Smooth muscle cell (in vitro differentiated cells): Measurements from ENCODE around the gene ALKBH5. TPM values are rescaled to one million over a fixed set of nuclear protein-coding genes. Genes with fewer than 3 reads are reported as not detected.

Experiments
- DNase-seq: peaks from one replicate; lab custom pipeline; 2025; ENCODE audit not compliant: unreplicated experiment; lab: John Stamatoyannopoulos, UW
- H2AFZ ChIP-seq: fragments of 200-600 bp; sonication (generic); 2 replicates; pipeline ENCODE4 v1.6.0; 2016; ENCODE audit warnings: antibody characterized with exemption, low read depth, mild to moderate bottlenecking
- H3F3A ChIP-seq: fragments of 200-600 bp; sonication (generic); 2 replicates; pipeline ENCODE4 v1.6.0; 2017; ENCODE audit warnings: antibody characterized with exemption, low read depth
- H3K27ac ChIP-seq: fragments of 200-600 bp; sonication (generic); 2 replicates; pipeline ENCODE4 v1.5.1; 2016; ENCODE audit warnings: low read depth, mild to moderate bottlenecking
- H3K27me3 ChIP-seq: fragments of 200-600 bp; sonication (generic); 2 replicates; pipeline ENCODE4 v1.6.1; 2016; ENCODE audit warnings: low read depth, mild to moderate bottlenecking
- H3K36me3 ChIP-seq: fragments of 200-600 bp; sonication (generic); 2 replicates; pipeline ENCODE4 v1.5.1; 2016; ENCODE audit warnings: low read depth
- H3K4me1 ChIP-seq: fragments of 200-600 bp; sonication (generic); 2 replicates; pipeline ENCODE4 v1.5.1; 2016; ENCODE audit warnings: low read depth
- H3K4me2 ChIP-seq: fragments of 200-600 bp; sonication (generic); 2 replicates; pipeline ENCODE4 v1.6.0; 2016; ENCODE audit warnings: mild to moderate bottlenecking
- H3K4me3 ChIP-seq: fragments of 200-600 bp; sonication (generic); 2 replicates; pipeline ENCODE4 v1.5.1; 2016; ENCODE audit warnings: mild to moderate bottlenecking
- H3K79me2 ChIP-seq: fragments of 200-600 bp; sonication (generic); 2 replicates; pipeline ENCODE4 v1.6.0; 2016; ENCODE audit warnings: low read depth, mild to moderate bottlenecking
- H3K9ac ChIP-seq: fragments of 200-600 bp; sonication (generic); 2 replicates; pipeline ENCODE4 v1.6.0; 2016; ENCODE audit warnings: low read depth
- H3K9me3 ChIP-seq: fragments of 200-600 bp; sonication (generic); replicated peaks from 2 replicates; pipeline ENCODE4 v1.5.1; 2016; ENCODE audit warnings: low read depth
- H4K20me1 ChIP-seq: fragments of 200-600 bp; sonication (generic); 2 replicates; pipeline ENCODE4 v1.6.0; 2016; ENCODE audit warnings: low read depth
- WGBS: methylation state at CpG from one replicate; pipeline ENCODE4 v1.1.7; 2016; ENCODE audit warnings: low lambda C conversion rate; 5-methylcytosine and 5-hydroxymethylcytosine counted together
- polyA plus RNA-seq: library from polyadenylated mRNA; unstranded; fragments of >200 nt; fragmentation: Nextera tagmentation; extraction: Ambion mirVana; gene quantifications from 2 replicates; pipeline ENCODE4 v1.2.1, GENCODE V29; 2016
- total RNA-seq: library from RNA; depleted of rRNA; stranded (reverse); fragments of >200 nt; gene quantifications from 2 replicates; pipeline ENCODE4 v1.2.3, GENCODE V29; 2014
- TF ChIP-seq, protein P1 (sequence below): fragments of 200-600 bp; sonication (generic); IDR thresholded peaks from 2 replicates; pipeline ENCODE4 v1.5.1; 2017; ENCODE audit warnings: borderline replicate concordance, mild to moderate bottlenecking, antibody characterized with exemption; ENCODE audit not compliant: insufficient read depth, poor library complexity, severe bottlenecking

ALKBH5 gene
- total and polyA plus RNA-seq, 2 experiments from 2014 or later, result 93.1 to 119 TPM

DNA sequence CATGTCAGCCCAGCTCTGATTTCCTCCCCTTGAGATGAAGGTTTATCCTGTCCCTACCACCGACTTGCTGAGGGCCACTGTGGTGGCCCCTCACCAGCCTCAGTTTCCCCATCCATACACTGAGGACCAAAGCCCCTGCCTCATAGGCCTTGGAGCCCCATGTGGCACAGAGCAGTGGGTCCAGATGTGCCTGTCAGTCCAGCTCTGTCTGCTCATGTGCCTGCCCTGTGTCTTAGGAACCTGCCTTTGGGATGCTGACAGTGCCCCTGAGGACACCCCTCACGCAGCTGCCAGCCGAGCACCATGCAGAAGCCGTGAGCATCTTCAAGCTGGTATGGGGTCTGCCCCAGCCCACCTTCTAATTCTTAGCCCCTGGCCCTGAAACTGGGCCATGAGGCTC is 39.4 kb upstream of the ALKBH5 start:
- no peaks in the 10 kb centered on the region for H4K20me1 ChIP-seq
- no peak overlapping the region for H3K4me2 ChIP-seq
- no peaks in the 10 kb centered on the region for H3K4me1 ChIP-seq
- no peak overlapping the region for H2AFZ ChIP-seq
- H3K79me2 ChIP-seq, result no peaks in the 10 kb centered on the region
- H3K36me3 ChIP-seq, result no peaks in the 10 kb centered on the region
- H3K9me3 ChIP-seq, result no peaks in the 10 kb centered on the region
- no peaks in the 10 kb centered on the region for H3F3A ChIP-seq
- DNase-seq, result no peak
- H3K27me3 ChIP-seq, result no peaks in the 10 kb centered on the region
- 94% methylated on average over 4 of the region's 4 CpGs for WGBS
- TF ChIP-seq, protein P1, sequence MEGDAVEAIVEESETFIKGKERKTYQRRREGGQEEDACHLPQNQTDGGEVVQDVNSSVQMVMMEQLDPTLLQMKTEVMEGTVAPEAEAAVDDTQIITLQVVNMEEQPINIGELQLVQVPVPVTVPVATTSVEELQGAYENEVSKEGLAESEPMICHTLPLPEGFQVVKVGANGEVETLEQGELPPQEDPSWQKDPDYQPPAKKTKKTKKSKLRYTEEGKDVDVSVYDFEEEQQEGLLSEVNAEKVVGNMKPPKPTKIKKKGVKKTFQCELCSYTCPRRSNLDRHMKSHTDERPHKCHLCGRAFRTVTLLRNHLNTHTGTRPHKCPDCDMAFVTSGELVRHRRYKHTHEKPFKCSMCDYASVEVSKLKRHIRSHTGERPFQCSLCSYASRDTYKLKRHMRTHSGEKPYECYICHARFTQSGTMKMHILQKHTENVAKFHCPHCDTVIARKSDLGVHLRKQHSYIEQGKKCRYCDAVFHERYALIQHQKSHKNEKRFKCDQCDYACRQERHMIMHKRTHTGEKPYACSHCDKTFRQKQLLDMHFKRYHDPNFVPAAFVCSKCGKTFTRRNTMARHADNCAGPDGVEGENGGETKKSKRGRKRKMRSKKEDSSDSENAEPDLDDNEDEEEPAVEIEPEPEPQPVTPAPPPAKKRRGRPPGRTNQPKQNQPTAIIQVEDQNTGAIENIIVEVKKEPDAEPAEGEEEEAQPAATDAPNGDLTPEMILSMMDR, result no peak
- H3K9ac ChIP-seq, result no peak overlapping the region
- no peak overlapping the region for H3K4me3 ChIP-seq
- no peak overlapping the region for H3K27ac ChIP-seq

DNA sequence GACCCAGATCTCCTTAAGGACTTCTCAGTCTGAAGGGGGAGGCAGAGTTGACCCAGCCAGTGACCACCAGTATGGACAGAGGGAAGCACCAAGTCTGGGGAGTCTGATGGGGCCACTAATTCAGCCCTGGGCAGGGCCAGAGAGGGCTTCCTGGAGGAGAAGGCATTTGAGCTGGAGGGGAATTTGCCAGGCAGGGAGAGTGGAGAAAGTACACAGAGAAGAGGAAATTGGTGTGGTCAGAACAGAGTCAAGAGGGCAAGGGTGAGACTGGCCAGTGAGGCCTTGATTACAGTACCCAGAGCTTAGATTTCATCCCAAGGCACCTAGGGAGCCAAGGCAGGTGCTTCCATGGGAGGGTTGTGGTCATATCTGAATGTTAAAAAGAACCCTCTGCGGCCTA is 38.8 kb upstream of the ALKBH5 start:
- Histone ChIP-seq H2AFZ (no peak overlapping the region), H3K9ac (no peak overlapping the region), H3K4me1 (no peaks in the 10 kb centered on the region), H4K20me1 (no peaks in the 10 kb centered on the region), H3K9me3 (no peaks in the 10 kb centered on the region), H3K27me3 (no peaks in the 10 kb centered on the region), H3K27ac (no peak overlapping the region), H3K36me3 (no peaks in the 10 kb centered on the region), H3F3A (no peaks in the 10 kb centered on the region), H3K79me2 (no peaks in the 10 kb centered on the region), H3K4me2 (no peak overlapping the region), H3K4me3 (no peak overlapping the region)
- TF ChIP-seq, protein P1, result no peak
- WGBS, result 83% methylated on average over 1 of the region's 1 CpG
- no peak for DNase-seq

DNA sequence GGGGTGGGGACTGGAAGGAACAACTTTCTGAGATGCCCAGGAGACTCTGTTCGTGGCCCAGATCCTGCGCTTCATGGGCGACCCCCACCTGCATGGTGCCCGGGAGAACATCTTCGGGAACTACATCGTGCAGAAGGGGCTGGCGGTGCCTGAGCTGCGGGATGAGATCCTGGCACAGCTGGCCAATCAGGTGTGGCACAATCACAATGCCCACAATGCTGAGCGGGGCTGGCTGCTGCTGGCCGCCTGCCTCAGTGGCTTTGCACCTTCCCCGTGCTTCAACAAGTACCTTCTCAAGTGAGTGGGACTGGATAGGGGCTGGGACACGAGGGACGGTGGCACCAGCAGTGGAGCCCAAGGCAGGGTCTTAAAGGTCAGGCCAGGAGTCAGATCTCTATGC is 37.8 kb upstream of the ALKBH5 start:
- Histone ChIP-seq H3K79me2 (no peaks in the 10 kb centered on the region), H3K36me3 (no peaks in the 10 kb centered on the region), H3K9ac (no peak overlapping the region), H3K27me3 (no peaks in the 10 kb centered on the region), H3K9me3 (no peaks in the 10 kb centered on the region), H2AFZ (no peak overlapping the region), H3K4me1 (no peaks in the 10 kb centered on the region), H3K27ac (no peak overlapping the region), H3K4me3 (no peak overlapping the region), H3F3A (no peaks in the 10 kb centered on the region), H3K4me2 (no peak overlapping the region), H4K20me1 (no peaks in the 10 kb centered on the region)
- 95% methylated on average over 13 of the region's 13 CpGs for WGBS
- TF ChIP-seq, protein P1, result no peak
- no peak for DNase-seq

DNA sequence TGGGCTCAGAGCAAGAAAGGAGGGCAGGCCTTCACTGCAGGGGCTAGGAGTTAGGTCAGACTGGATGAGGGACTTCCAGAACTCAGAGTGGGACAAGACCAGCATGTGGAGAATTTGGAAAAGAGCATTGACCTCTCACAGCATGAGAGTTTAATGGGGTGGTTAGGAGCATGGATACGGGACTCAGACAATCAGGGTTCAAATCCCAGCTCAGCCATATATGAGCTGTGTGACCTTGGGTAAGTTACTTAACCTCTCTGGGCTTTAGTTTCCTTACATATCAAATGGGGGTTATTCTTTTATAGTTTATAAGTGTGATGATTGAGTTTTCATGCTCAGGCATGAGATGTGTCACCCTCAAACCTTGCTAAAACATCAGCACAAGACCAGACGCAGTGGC is 37.4 kb upstream of the ALKBH5 start:
- Histone ChIP-seq H4K20me1 (no peaks in the 10 kb centered on the region), H3K4me1 (no peaks in the 10 kb centered on the region), H3K27me3 (no peaks in the 10 kb centered on the region), H3F3A (no peaks in the 10 kb centered on the region), H3K9me3 (no peaks in the 10 kb centered on the region), H3K36me3 (no peaks in the 10 kb centered on the region), H3K27ac (no peak overlapping the region), H2AFZ (no peak overlapping the region), H3K9ac (no peak overlapping the region), H3K4me3 (no peak overlapping the region), H3K4me2 (no peak overlapping the region), H3K79me2 (no peaks in the 10 kb centered on the region)
- WGBS, result 97% methylated on average over 2 of the region's 2 CpGs
- DNase-seq, result no peak
- TF ChIP-seq, protein P1, result no peak
